Activated CD4-positive, alpha-beta T cell treated with anti-CD3 and anti-CD28 coated beads for 36 hours (primary cell): ENCODE results near the gene TNS1. TPM values are rescaled to one million over a fixed set of nuclear protein-coding genes. Genes with fewer than 3 reads are reported as not detected.
"Not testable (repeated sequence)": the region's sequence is repeated elsewhere in the genome, so short reads cannot be mapped to it uniquely, and the experiment has no call there.

Source experiments
- ATAC-seq: fragments of 200-7000 bp; cut with Tn5 transposase; one replicate; pipeline ENCODE4 v1.10.0; 2021; ENCODE audit warnings: mild to moderate bottlenecking, moderate library complexity
- CTCF ChIA-PET: fragments of 350-600 bp; sonication (Branson Sonifier 250); formaldehyde crosslinking; loops from one replicate; lab custom pipeline; 2021; ENCODE audit warnings: antibody characterized with exemption; lab: Charles Lee
- POLR2A ChIA-PET: fragments of 350-600 bp; sonication (Branson Sonifier 250); formaldehyde crosslinking; loops from one replicate; lab custom pipeline; 2021; ENCODE audit warnings: antibody characterized with exemption, inconsistent platforms; lab: Charles Lee
- DNase-seq: peaks from one replicate; pipeline ENCODE4 v3.0.0-alpha.2; 2020
- H3K27ac Mint-ChIP-seq: one replicate; pipeline ENCODE4 v1.8.0; 2021; ENCODE audit warnings: mixed read lengths
- H3K27me3 Mint-ChIP-seq: one replicate; pipeline ENCODE4 v1.8.0; 2021; ENCODE audit warnings: mixed read lengths
- H3K36me3 Mint-ChIP-seq: one replicate; pipeline ENCODE4 v1.8.0; 2021; ENCODE audit warnings: low read depth, mixed read lengths
- H3K4me1 Mint-ChIP-seq: one replicate; pipeline ENCODE4 v1.8.0; 2021; ENCODE audit warnings: mixed read lengths
- H3K4me3 Mint-ChIP-seq: one replicate; pipeline ENCODE4 v1.8.0; 2021; ENCODE audit warnings: mild to moderate bottlenecking, moderate library complexity, mixed read lengths
- H3K9me3 Mint-ChIP-seq: one replicate; pipeline ENCODE4 v1.8.0; 2021; ENCODE audit warnings: low read depth, mixed read lengths
- intact Hi-C, 2 experiments: fragments of 100-400 bp; cut with DNase I in 1 of 2; cut with micrococcal nuclease in 1 of 2; formaldehyde crosslinking; loops; one replicate each; pipeline versions ENCODE4 v1.14.2 to v1.15.1; 2022 to 2024; cut with DNase I, micrococcal nuclease
- total RNA-seq, 2 experiments: library from RNA; stranded (reverse); gene quantifications; one replicate each; pipeline ENCODE4 v1.2.3, GENCODE V29; 2021

The TNS1 gene
- total RNA-seq, 2 experiments from 2014 or later = 0.64 to 0.88 TPM

DNA sequence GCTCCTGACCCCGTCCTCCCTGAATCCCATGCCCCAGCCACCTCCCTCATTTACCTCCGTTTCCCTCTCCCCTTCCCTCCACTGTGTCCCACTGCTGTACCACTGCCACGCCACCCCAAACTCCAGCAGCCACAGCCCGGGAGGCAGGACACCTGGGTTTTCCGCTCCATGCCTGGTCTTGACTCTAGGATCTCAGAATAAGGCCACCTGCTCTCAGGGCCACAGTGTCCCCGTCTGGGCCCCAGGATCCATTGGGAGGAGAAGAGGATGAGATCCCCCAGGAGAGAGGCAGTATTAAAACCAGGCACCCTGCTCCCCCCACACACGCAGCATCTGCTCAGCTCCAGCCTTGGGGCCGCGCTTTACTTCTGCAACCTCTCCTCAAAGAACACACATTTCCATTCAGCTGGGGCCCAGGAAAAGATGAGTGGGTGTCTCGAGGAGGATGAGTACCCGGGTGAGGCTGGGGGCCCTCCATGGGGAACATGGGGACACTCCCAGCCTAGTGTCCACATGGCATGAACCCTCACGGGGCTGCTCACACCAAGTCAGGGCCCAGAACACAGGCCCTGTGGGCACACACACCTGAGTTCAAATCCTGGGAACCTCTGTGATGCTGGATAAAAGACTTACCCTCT is 32.8 kb upstream of the TNS1 start:
- CTCF ChIA-PET = interaction anchor here (0.7 to 2.5 kb wide), 6 partner anchors 34 to 250 kb away, joined by 3 to 10 read pairs (median 4); partner anchors contain the start of gene RUFY4
- DNase-seq (no peak), ATAC-seq (no peak)
- H3K9me3 Mint-ChIP-seq = no peaks in the 10 kb centered on the region
- H3K27ac Mint-ChIP-seq = peak overlapping the region; percentile 10
- POLR2A ChIA-PET = no interaction called here
- intact Hi-C loops = loop anchor here in 1 of 2 experiments (2.0 kb wide), 1 partner anchor 33 kb away; the partner anchor contains the start of gene RUFY4
- no peaks in the 10 kb centered on the region for H3K36me3 Mint-ChIP-seq
- peak overlapping the region; percentile 17 for H3K4me3 Mint-ChIP-seq
- H3K4me1 Mint-ChIP-seq = peaks cover 11% of the 10 kb centered on the region
- peaks cover 13% of the 10 kb centered on the region for H3K27me3 Mint-ChIP-seq

DNA sequence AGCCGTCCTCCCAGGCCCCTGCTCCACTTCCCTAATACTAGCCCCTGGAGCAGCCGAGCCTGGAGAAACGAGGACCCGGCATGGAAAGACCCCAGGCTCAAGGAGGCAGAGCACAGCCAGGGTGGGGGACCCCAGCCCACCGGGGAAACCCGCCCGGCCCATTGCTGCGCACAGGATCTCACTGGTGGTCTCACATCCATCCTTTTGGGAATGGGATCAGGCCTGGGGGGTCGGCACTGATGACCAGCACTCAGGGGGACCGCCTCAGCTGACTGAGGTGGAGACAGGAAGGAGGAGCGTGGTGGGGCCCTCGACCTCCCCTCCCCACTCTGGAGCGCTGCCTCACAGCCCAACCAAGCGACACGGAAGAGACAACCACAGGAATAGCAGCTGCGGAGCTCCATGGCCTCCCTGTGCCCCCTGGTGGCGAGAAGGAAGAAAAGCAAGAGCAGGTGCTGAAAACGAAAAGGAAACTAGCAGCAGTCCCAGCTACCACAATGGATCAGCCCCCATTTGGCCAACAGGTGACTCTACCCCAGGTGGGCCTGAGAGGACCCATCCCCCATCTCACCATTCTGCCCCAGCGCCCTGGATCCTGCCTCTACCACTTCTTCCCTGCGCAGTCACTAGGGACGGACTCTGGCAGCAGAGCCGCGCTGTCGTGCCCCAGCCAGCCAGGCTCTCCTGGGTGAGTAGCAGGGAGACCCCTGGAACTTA is 31.9 kb upstream of the TNS1 start:
- POLR2A ChIA-PET, H3K27me3 Mint-ChIP-seq, H3K9me3 Mint-ChIP-seq, H3K36me3 Mint-ChIP-seq: not testable (repeated sequence)
- peak overlapping the region; percentile 23 for H3K27ac Mint-ChIP-seq
- peak; percentile 92 for ATAC-seq
- H3K4me1 Mint-ChIP-seq = peaks cover 11% of the 10 kb centered on the region
- CTCF ChIA-PET = interaction anchor here (0.7 to 2.5 kb wide), 8 partner anchors 9 to 249 kb away, joined by 3 to 10 read pairs (median 4); partner anchors contain the start of gene RUFY4
- H3K4me3 Mint-ChIP-seq = peak overlapping the region; percentile 54
- DNase-seq = peak; percentile 80
- intact Hi-C loops = loop anchor here (1.0 to 2.0 kb wide), 3 partner anchors 34 to 249 kb away; partner anchors contain the start of gene RUFY4 (in 1 of the 2)

GRCh38 chr2:218033590-218034496 is 31.0 kb upstream of the TNS1 start:
- intact Hi-C loops = loop anchor here (1.0 to 2.0 kb wide), 3 partner anchors 35 to 249 kb away; partner anchors contain the start of gene RUFY4 (in 1 of the 2)
- Mint-ChIP-seq H3K4me1 (peaks cover 8% of the 10 kb centered on the region), H3K4me3 (peak overlapping the region; percentile 54), H3K27ac (no peak overlapping the region), H3K36me3 (no peaks in the 10 kb centered on the region), H3K27me3 (peaks cover 2% of the 10 kb centered on the region), H3K9me3 (no peaks in the 10 kb centered on the region)
- POLR2A ChIA-PET = no interaction called here
- ATAC-seq (peak; percentile 12), DNase-seq (no peak)
- CTCF ChIA-PET = interaction anchor here (0.6 to 2.5 kb wide), 8 partner anchors 10 to 650 kb away, joined by 3 to 10 read pairs (median 4); no protein-coding TSS in a partner anchor

DNA sequence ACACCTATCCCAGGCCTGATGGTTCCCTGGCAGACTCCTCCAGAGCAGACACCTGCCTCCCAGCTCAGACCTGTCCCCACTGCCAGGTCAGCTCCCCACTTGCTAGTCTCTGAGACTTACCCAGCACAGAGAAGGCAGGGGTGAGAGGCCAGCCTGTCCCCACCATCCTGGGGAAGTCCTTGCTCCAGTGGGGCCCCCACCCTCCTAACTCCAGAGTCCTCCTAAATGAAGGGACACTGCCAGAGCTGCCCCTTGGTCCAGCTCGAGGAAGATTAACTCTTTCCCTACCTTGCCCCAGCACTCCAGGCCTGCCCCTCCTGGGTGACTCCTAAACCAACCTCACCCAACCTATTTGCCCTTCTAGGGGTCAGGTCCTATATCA is 30.4 kb upstream of the TNS1 start:
- H3K27ac Mint-ChIP-seq = no peak overlapping the region
- peaks cover 2% of the 10 kb centered on the region for H3K27me3 Mint-ChIP-seq
- POLR2A ChIA-PET = no interaction called here
- H3K4me1 Mint-ChIP-seq = peaks cover 8% of the 10 kb centered on the region
- no peak for DNase-seq
- H3K4me3 Mint-ChIP-seq = no peak overlapping the region
- no peaks in the 10 kb centered on the region for H3K36me3 Mint-ChIP-seq
- no peak for ATAC-seq
- CTCF ChIA-PET = interaction anchor here (0.6 to 2.5 kb wide), 7 partner anchors 8 to 651 kb away, joined by 3 to 10 read pairs (median 3); no protein-coding TSS in a partner anchor
- intact Hi-C loops = no loop called here
- no peaks in the 10 kb centered on the region for H3K9me3 Mint-ChIP-seq

DNA sequence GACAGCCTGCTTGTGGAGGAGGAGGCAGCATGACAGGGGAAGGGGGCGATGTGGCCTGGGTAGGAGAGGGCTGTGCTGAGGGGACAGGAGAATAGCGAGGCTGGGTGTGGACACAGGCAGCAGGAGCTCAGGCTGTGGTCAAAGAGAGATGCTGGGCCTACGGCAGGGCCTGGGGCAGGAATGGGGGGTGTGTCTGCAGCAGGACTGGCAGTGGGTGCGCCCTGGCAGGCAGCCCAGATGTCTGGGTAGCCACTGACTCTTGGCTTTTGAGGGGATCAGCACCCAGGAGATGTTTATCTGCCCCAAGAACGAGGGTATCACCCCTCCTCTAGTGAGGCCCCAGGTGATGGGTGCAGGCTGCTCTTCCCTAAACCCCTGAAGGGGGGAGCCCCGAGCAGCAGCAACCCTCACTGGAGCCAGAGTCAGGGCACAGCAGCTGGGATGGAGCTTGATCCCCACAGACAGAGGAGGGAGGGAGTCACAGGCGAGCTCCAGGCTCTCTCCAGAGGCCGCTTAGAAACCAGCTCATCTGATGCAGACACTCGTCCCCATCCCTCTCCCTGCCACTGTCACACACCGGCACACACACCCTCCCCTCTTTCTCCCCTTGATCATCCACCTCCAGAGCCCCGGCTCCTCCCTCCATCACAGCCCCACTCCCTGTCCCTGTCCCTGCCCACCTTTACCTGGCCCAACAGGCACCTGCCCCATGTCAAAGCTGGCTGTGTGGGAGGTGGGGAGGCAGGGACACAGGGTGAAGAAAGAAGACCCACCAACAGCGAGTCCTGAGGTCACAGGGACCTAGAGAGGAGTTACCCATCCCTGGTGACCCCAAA is 29.8 kb upstream of the TNS1 start:
- H3K4me3 Mint-ChIP-seq = no peak overlapping the region
- intact Hi-C loops = no loop called here
- no peaks in the 10 kb centered on the region for H3K9me3 Mint-ChIP-seq
- H3K27me3 Mint-ChIP-seq = peaks cover under 1% of the 10 kb centered on the region
- ATAC-seq (no peak), DNase-seq (no peak)
- no peaks in the 10 kb centered on the region for H3K36me3 Mint-ChIP-seq
- peaks cover 8% of the 10 kb centered on the region for H3K4me1 Mint-ChIP-seq
- no peak overlapping the region for H3K27ac Mint-ChIP-seq
- CTCF ChIA-PET = interaction anchor here (0.6 to 2.5 kb wide), 6 partner anchors 8 to 247 kb away, joined by 3 to 10 read pairs (median 4); no protein-coding TSS in a partner anchor
- POLR2A ChIA-PET = no interaction called here

DNA sequence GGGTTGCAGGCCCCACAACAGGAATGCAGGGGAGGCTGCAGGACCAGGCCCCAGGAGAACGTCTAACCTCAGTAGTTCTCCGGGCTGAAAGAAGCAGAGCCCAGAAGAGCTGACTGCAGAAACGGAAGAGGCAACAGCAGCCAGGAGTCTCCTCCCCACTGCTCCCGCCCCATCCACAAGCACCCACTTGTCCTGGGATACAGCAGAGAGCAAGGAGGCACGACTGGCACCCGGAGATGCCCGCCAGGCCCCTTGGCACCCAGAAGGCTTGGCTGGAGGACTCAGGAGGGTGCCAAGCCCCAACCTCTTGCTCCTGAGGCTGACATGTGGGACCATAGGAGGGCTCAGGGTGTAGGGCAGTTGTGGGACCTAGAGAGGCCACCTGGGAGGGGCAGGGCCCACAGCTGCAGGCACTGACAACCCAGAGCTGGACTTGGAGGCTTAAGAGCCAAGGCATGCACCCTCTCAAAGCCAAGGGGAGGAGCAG is 29.0 kb upstream of the TNS1 start:
- Mint-ChIP-seq H3K4me1 (peaks cover 8% of the 10 kb centered on the region), H3K36me3 (no peaks in the 10 kb centered on the region), H3K9me3 (no peaks in the 10 kb centered on the region), H3K27me3 (no peaks in the 10 kb centered on the region), H3K4me3 (no peak overlapping the region), H3K27ac (no peak overlapping the region)
- ATAC-seq (no peak), DNase-seq (no peak)
- ChIA-PET CTCF (interaction anchor here (1.3 kb wide), 1 partner anchor 9 kb away, joined by 3 read pairs; no protein-coding TSS in a partner anchor), POLR2A (no interaction called here)
- intact Hi-C loops = no loop called here

GRCh38 chr2:218031261-218031660 is 28.5 kb upstream of the TNS1 start:
- H3K36me3 Mint-ChIP-seq = no peaks in the 10 kb centered on the region
- ChIA-PET POLR2A (no interaction called here), CTCF (no interaction called here)
- intact Hi-C loops = no loop called here
- ATAC-seq = no peak
- H3K27me3 Mint-ChIP-seq = no peaks in the 10 kb centered on the region
- no peak overlapping the region for H3K27ac Mint-ChIP-seq
- no peak for DNase-seq
- H3K9me3 Mint-ChIP-seq = no peaks in the 10 kb centered on the region
- no peak overlapping the region for H3K4me3 Mint-ChIP-seq
- peaks cover 8% of the 10 kb centered on the region for H3K4me1 Mint-ChIP-seq

DNA sequence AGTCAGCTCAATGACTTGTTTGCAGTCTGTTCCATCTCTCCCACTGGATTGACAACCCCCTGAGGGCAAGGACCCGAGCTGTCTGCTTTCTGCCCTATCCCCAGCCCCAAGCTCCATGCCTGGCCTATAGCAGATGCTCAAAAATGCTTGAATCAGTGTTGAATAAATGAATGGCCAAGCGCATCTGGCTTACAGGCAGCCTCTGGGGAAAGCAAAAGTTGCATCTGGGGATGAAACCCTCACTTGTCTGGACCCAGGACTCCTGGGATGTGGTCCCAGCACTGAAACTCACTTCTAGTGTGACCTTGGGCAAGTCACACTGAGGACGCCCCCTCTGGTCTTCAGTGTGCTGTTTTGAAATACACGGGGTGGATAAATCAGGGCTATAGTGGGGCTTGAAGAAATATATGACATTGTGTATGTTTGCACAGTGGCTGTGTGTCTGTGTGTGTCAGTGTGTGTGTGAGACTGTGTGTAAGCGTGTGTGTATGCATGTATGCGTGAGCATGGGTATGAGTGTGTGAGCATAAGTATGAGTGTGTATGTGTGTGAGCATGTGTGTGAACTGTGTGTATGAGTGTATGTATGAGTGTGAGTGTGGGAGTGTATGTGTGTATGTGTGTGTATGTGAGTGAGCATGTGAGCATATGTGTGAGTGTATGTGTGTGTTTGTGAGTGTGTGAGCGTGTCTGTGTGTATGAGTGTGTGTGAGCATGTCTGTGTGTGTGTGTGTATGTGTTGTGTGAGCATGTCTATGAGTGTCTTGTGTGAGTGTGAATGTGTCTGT is 27.8 kb upstream of the TNS1 start:
- Mint-ChIP-seq H3K27me3 (no peaks in the 10 kb centered on the region), H3K4me1 (peaks cover 8% of the 10 kb centered on the region), H3K4me3 (no peak overlapping the region), H3K27ac (no peak overlapping the region), H3K36me3 (no peaks in the 10 kb centered on the region), H3K9me3 (no peaks in the 10 kb centered on the region)
- ChIA-PET POLR2A (no interaction called here), CTCF (no interaction called here)
- ATAC-seq (no peak), DNase-seq (no peak)
- intact Hi-C loops = no loop called here

GRCh38 chr2:218029366-218030360 is 26.9 kb upstream of the TNS1 start:
- intact Hi-C loops = no loop called here
- Mint-ChIP-seq H3K27me3 (no peaks in the 10 kb centered on the region), H3K36me3 (no peaks in the 10 kb centered on the region), H3K9me3 (no peaks in the 10 kb centered on the region), H3K27ac (no peak overlapping the region), H3K4me1 (peaks cover 5% of the 10 kb centered on the region), H3K4me3 (no peak overlapping the region)
- CTCF ChIA-PET = no interaction called here
- no peak for DNase-seq
- POLR2A ChIA-PET = no interaction called here
- ATAC-seq = no peak
